ENCODE measurements around the gene LRRC71. TPM values are rescaled to one million over a fixed set of nuclear protein-coding genes. Genes with fewer than 3 reads are reported as not detected.

The LRRC71 gene
- total RNA-seq, 1 donor from 2014 or later = 0.40 TPM

GRCh38 chr1:156905176-156905575 lies 15.3 kb upstream of the LRRC71 start:
- no peak for DNase-seq (ENCODE audit: low read depth, low spot score)

GRCh38 chr1:156905651-156906050 lies 14.8 kb upstream of the LRRC71 start:
- DNase-seq (ENCODE audit: low read depth, low spot score) = no peak

- DNase-seq (ENCODE audit: low read depth, low spot score) = no peak
Observed at GRCh38 chr1:156906206-156906906, 14.1 kb upstream of the LRRC71 start.

- no peak for DNase-seq (ENCODE audit: low read depth, low spot score)
Observed at GRCh38 chr1:156908541-156908940, 11.9 kb upstream of the LRRC71 start.

- DNase-seq (ENCODE audit: low read depth, low spot score) = no peak
Observed at GRCh38 chr1:156908955-156909354, 11.5 kb upstream of the LRRC71 start.

- no peak for DNase-seq (ENCODE audit: low read depth, low spot score)
Observed at GRCh38 chr1:156909671-156910070, 10.8 kb upstream of the LRRC71 start.

GRCh38 chr1:156910309-156910782 lies 10.1 kb upstream of the LRRC71 start:
- no peak for DNase-seq (ENCODE audit: low read depth, low spot score)

- DNase-seq (ENCODE audit: low read depth, low spot score) = no peak
Observed at GRCh38 chr1:156911577-156912298, 8.7 kb upstream of the LRRC71 start.

- DNase-seq (ENCODE audit: low read depth, low spot score) = no peak
Observed at GRCh38 chr1:156912310-156912709, 8.1 kb upstream of the LRRC71 start.

- DNase-seq (ENCODE audit: low read depth, low spot score) = no peak
Observed at GRCh38 chr1:156912861-156913808, 7.3 kb upstream of the LRRC71 start.

GRCh38 chr1:156913809-156914387 lies 6.5 kb upstream of the LRRC71 start:
- no peak for DNase-seq (ENCODE audit: low read depth, low spot score)

GRCh38 chr1:156914440-156914856 lies 6.0 kb upstream of the LRRC71 start:
- DNase-seq (ENCODE audit: low read depth, low spot score) = no peak

- no peak for DNase-seq (ENCODE audit: low read depth, low spot score)
Observed at GRCh38 chr1:156921053-156921529, 659 bp downstream of the LRRC71 start.

GRCh38 chr1:156922986-156923669 lies 2.7 kb downstream of the LRRC71 start:
- no peak for DNase-seq (ENCODE audit: low read depth, low spot score)

- DNase-seq (ENCODE audit: low read depth, low spot score) = no peak
Observed at GRCh38 chr1:156923670-156924477, 3.4 kb downstream of the LRRC71 start.

GRCh38 chr1:156924478-156925153 lies 4.2 kb downstream of the LRRC71 start:
- no peak for DNase-seq (ENCODE audit: low read depth, low spot score)

- no peak for DNase-seq (ENCODE audit: low read depth, low spot score)
Observed at GRCh38 chr1:156925154-156926010, 5.0 kb downstream of the LRRC71 start.

GRCh38 chr1:156926175-156926574 lies 5.7 kb downstream of the LRRC71 start:
- no peak for DNase-seq (ENCODE audit: low read depth, low spot score)
